GM12874 (cell line): ENCODE data around the gene HEMK1.

Source experiments
- TF ChIP-seq, protein P1 (sequence below): IDR thresholded peaks from 2 replicates; pipeline ENCODE4 v1.5.1; 2011; ENCODE audit warnings: low read depth, mild to moderate bottlenecking, control low read depth, low read length, moderate library complexity; ENCODE audit not compliant: insufficient read depth

The HEMK1 gene

DNA sequence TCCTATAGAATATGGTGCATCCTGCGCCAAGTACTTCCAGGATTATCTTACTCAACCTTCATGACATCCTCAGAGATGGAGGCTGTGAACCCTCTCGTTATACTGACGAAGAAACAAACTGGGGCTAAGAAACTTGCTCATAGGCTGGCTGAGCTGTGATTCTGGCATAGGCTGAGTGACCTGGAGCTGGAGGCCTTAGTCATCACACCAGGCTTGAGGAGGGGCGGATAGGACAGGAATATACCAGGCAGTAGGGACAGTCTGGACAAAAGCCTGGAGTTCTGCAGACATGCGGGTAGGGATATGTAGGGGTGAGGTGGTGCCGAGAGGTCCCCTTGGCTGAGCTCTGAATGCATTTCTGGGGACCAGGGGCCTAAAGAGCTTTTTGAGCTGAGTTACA, 18.1 kb downstream of the HEMK1 start:
- TF ChIP-seq, protein P1, sequence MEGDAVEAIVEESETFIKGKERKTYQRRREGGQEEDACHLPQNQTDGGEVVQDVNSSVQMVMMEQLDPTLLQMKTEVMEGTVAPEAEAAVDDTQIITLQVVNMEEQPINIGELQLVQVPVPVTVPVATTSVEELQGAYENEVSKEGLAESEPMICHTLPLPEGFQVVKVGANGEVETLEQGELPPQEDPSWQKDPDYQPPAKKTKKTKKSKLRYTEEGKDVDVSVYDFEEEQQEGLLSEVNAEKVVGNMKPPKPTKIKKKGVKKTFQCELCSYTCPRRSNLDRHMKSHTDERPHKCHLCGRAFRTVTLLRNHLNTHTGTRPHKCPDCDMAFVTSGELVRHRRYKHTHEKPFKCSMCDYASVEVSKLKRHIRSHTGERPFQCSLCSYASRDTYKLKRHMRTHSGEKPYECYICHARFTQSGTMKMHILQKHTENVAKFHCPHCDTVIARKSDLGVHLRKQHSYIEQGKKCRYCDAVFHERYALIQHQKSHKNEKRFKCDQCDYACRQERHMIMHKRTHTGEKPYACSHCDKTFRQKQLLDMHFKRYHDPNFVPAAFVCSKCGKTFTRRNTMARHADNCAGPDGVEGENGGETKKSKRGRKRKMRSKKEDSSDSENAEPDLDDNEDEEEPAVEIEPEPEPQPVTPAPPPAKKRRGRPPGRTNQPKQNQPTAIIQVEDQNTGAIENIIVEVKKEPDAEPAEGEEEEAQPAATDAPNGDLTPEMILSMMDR, result no peak

DNA sequence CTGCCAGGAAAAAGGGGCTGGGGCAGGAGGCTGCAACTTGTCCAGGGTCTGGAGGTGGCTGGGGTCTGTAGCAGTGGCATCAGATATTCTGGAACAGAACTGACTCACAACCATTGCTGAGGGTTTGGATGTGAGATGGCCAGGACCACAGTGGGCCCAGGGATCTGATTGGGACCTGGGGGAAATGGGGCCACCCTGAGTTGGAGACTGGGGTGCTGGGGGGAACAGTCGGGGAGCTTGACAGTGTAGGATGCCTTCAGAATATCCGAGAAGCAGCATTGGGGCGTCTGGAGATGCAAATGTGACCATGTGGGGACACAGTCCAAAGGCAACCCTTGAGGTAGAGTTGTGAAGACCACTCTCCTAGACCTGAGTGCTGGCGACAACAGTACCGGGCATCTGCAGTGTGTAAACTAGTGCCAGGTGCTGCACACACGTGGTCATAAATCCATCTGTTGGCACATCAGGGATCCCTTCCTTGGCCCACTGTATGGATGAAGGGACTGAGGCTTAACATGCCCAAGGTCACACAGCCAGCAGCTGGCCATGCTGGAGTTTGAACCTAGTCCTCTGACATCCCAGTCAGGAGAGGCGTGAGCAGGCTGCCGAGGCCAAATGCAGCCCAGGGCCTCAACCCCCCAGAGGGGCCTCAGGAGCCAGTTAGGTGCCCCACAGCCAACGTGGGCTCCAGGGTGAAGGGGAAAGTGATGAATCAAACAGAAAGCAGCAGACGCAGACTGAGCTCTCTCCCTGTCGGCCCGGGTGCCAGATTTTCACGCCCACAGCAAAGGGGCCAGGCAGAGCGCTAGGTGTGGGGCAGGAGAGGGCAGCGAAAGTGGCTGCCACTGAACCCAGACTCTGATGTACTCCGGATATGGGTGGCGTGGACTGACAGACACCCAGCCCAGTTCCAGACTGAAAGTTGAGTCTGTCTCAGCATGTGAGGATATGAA, 18.8 kb downstream of the HEMK1 start:
- TF ChIP-seq, protein P1, result no peak

DNA sequence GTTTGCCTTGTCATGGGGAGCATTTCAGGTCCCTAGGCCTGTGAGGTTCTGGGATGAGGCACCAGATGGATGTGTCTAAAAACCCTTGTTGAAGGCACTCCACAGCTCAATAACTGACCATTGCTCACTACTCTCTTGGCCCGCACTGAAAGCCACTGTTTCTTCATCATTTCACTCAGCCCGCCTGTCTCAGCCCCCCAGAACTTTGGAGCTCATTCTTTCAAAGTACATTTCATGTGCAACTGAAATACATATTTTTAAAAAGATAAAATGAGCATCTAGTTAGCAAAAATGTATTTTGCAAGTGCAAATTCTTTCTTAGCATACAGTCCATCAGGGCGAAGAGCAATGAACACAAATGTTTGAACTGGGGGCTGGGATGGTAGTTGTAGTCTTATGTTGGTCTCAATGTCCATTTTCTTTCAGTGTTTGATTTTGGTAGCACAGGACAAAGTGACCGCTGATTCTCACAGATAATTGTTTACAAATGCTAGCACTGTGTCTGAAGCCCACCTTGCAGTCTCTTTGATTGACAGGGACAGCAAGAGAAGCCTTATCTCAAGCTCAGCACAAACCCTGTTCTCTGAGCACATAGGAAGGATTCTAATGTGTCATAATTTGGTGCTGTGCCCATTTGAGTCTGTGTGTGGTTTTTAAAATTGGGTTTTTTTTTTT, 19.6 kb downstream of the HEMK1 start:
- TF ChIP-seq, protein P1, result no peak

DNA sequence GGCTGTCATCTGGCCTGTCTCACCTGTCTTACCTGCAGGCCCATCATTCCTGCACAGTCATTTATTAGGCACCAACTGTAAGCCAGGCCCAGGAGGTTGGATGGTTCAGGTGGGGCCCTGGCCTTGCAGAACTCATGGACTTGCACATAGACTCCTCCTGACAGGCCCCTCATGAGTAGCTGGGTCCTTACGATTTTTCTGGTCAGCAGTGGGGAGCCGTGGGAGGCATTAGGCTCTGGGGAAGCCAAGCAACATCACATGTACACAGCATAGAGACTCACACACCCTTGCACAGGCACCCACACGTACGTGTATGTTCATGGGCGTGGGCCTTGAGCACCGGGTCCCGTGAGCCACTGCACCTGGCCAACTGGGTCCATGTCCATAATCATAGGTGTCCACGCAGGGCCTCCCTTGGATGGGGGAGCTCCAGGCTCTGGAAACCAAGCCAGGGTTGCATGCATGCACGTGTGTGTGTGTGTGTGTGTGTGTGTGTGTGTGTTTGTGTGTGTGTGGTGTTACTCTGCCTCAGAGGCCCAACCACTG, 21.9 kb downstream of the HEMK1 start:
- TF ChIP-seq, protein P1, result no peak

DNA sequence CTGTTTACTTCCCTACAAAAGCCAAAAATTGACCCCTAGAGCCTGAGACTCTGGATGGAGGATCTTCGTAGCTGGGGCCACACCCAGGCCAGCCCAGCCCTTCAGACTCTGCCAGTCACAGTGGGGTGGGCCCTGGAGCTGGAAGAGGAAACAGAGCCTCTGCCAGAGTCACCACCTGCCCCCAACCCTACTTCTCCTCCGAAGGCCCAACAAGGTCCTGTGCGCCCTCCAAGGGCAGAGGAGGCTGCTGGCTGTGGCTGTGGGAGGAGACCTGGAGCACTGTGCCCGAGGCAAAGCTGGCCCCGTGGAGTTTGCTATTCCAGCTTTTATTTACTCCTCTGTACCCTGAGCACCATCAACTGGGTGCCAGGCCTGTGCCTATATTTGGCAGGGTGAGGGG, 23.2 kb downstream of the HEMK1 start:
- TF ChIP-seq, protein P1, result no peak

DNA sequence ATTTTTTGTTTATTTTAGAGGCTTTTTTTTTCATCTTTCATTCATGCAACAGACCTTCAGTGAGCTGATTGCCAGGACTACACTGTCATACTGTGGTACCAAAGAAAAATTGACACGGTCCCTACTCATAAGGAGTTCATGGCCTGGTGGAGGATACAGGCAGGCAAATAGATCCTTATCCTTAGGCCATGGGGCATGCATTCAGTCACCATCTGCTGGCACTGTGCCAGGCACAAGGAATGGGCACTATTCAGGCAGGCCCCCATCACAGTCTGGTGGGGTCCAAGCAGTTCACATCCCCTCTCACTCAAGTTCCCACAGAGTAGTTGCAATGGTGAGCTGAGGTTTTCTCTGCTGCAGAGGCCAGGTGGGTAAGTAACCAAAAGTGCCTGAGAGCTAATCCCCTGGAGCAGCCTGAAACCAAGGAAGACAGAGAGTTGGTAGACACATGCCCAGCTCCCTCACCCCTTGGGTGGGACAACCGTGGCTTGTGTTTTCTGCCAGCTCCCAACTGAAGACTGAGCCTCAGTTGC, 25.0 kb downstream of the HEMK1 start:
- TF ChIP-seq, protein P1, result no peak

DNA sequence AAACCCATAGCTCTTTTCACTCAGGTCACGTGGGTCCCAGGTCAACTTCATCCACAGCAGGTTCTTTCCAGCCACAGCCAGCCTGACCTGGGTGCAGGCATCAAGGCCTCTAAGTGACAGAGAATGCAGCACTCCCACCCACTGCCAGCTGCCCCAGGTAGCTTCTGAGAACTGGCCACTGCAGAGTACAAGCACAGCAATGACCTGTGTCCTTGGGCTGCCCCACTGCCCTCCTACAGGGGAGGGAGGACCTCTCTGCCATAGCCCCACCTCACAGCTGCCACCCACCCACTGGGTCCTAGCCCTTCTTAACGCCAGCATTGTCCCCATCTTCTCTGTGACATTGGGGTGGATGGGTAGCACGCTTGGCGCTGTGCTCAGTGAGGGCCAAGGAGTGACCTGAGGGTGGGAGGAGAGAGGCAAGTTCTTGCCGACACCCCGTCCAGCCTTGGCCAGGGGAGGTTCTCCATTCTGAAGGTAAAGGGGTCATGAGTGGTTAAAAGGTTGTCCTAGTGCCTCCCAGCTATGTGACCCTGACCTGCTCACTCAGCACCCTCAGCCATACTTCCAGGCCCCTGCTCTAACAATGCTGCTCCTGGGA, 29.9 kb downstream of the HEMK1 start:
- TF ChIP-seq, protein P1, result no peak
